NCI-H82 treated with DMSO at 0.1 percent for 48 hours (cell line): ENCODE measurements around the gene DEPP1.

Experiments used
- DNase-seq: peaks from one replicate; lab custom pipeline; 2025; ENCODE audit not compliant: unreplicated experiment; lab: John Stamatoyannopoulos, UW

Gene DEPP1

GRCh38 chr10:44993922-44994751 lies 15.5 kb upstream of the DEPP1 start:
- no peak for DNase-seq

- DNase-seq: no peak
Observed at GRCh38 chr10:44993226-44993921, 14.8 kb upstream of the DEPP1 start.

GRCh38 chr10:44992732-44993225 lies 14.2 kb upstream of the DEPP1 start:
- DNase-seq: no peak

GRCh38 chr10:44992070-44992731 lies 13.6 kb upstream of the DEPP1 start:
- DNase-seq: no peak

- no peak for DNase-seq
Observed at GRCh38 chr10:44991571-44991970, 13.0 kb upstream of the DEPP1 start.

- DNase-seq: no peak
Observed at GRCh38 chr10:44990965-44991364, 12.4 kb upstream of the DEPP1 start.

- DNase-seq: no peak
Observed at GRCh38 chr10:44990302-44990655, 11.7 kb upstream of the DEPP1 start.

- DNase-seq: no peak
Observed at GRCh38 chr10:44989597-44990301, 11.1 kb upstream of the DEPP1 start.

- DNase-seq: no peak
Observed at GRCh38 chr10:44988957-44989585, 10.5 kb upstream of the DEPP1 start.

GRCh38 chr10:44986670-44987069 lies 8.1 kb upstream of the DEPP1 start:
- DNase-seq: no peak

- DNase-seq: no peak
Observed at GRCh38 chr10:44986179-44986578, 7.6 kb upstream of the DEPP1 start.

- no peak for DNase-seq
Observed at GRCh38 chr10:44985175-44985681, 6.6 kb upstream of the DEPP1 start.

- no peak for DNase-seq
Observed at GRCh38 chr10:44984671-44985101, 6.1 kb upstream of the DEPP1 start.

- DNase-seq: no peak
Observed at GRCh38 chr10:44983895-44984278, 5.3 kb upstream of the DEPP1 start.

- no peak for DNase-seq
Observed at GRCh38 chr10:44983066-44983894, 4.7 kb upstream of the DEPP1 start.

GRCh38 chr10:44982496-44982895 lies 3.9 kb upstream of the DEPP1 start:
- DNase-seq: no peak

- DNase-seq: no peak
Observed at GRCh38 chr10:44982114-44982460, 3.5 kb upstream of the DEPP1 start.

- no peak for DNase-seq
Observed at GRCh38 chr10:44981172-44982113, 2.8 kb upstream of the DEPP1 start.
